ENCODE results near the gene MED13L.

DNA sequence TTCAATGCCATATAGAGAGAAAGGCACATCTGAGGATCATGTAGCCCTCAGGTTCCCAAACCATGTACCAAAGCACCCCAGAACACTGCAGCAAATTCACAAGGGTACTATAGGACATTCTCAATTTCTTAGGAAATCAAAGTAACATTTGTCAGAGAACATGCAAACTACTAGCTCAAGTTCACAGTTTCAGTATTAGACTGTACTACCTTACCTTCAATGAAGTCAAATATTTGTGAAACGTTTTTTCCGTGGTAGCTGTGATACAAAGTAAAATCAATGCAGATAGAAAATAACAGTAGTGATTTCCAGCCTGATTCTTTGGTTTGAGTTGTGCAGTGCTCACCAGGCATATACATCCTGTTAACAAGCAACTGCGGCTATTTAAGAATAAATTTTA is 197.1 kb downstream of the MED13L start:
- TF ChIP-seq NR2C2 (CRISPR knock-in tag; IDR thresholded peaks at IDR 0.05) (no peak), ETV6 (CRISPR knock-in tag; IDR thresholded peaks at IDR 0.05) (no peak), FOXP4 (CRISPR knock-in tag; IDR thresholded peaks at IDR 0.05) (no peak), CTCF (IDR thresholded peaks at IDR 0.05) (no peak), JUN (CRISPR knock-in tag; IDR thresholded peaks at IDR 0.05) (no peak), FOXJ3 (CRISPR knock-in tag; IDR thresholded peaks at IDR 0.05; ENCODE audit: borderline replicate concordance) (no peak), ATF6 (CRISPR knock-in tag; IDR thresholded peaks at IDR 0.05) (no peak), RELA (CRISPR knock-in tag; IDR thresholded peaks at IDR 0.05; ENCODE audit: borderline replicate concordance) (no peak)
- TF ChIP-seq, protein P1, sequence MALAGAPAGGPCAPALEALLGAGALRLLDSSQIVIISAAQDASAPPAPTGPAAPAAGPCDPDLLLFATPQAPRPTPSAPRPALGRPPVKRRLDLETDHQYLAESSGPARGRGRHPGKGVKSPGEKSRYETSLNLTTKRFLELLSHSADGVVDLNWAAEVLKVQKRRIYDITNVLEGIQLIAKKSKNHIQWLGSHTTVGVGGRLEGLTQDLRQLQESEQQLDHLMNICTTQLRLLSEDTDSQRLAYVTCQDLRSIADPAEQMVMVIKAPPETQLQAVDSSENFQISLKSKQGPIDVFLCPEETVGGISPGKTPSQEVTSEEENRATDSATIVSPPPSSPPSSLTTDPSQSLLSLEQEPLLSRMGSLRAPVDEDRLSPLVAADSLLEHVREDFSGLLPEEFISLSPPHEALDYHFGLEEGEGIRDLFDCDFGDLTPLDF (CRISPR knock-in tag; IDR thresholded peaks at IDR 0.05) = no peak
- TF ChIP-seq, protein P2, sequence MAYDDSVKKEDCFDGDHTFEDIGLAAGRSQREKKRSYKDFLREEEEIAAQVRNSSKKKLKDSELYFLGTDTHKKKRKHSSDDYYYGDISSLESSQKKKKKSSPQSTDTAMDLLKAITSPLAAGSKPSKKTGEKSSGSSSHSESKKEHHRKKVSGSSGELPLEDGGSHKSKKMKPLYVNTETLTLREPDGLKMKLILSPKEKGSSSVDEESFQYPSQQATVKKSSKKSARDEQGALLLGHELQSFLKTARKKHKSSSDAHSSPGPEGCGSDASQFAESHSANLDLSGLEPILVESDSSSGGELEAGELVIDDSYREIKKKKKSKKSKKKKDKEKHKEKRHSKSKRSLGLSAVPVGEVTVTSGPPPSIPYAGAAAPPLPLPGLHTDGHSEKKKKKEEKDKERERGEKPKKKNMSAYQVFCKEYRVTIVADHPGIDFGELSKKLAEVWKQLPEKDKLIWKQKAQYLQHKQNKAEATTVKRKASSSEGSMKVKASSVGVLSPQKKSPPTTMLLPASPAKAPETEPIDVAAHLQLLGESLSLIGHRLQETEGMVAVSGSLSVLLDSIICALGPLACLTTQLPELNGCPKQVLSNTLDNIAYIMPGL (CRISPR knock-in tag; IDR thresholded peaks at IDR 0.05) = no peak

Data from WTC11 (cell line).